GM12865 (cell line): Measurements from ENCODE around the gene EFNB2.

ENCODE experiments used
- DNase-seq: peaks from one replicate; pipeline ENCODE4 v3.0.0; 2010; ENCODE audit warnings: low read depth
- H3K4me3 ChIP-seq: 2 replicates; pipeline ENCODE4 v1.5.1; 2011; ENCODE audit warnings: mild to moderate bottlenecking, low read depth, low read length, control low read depth
- TF ChIP-seq, protein P1 (sequence below): IDR thresholded peaks from 2 replicates; pipeline ENCODE4 v1.5.1; 2011; ENCODE audit warnings: low read length, control low read depth, low read depth, inconsistent platforms; ENCODE audit not compliant: insufficient read depth; ENCODE audit errors: missing control alignments

Gene EFNB2

DNA sequence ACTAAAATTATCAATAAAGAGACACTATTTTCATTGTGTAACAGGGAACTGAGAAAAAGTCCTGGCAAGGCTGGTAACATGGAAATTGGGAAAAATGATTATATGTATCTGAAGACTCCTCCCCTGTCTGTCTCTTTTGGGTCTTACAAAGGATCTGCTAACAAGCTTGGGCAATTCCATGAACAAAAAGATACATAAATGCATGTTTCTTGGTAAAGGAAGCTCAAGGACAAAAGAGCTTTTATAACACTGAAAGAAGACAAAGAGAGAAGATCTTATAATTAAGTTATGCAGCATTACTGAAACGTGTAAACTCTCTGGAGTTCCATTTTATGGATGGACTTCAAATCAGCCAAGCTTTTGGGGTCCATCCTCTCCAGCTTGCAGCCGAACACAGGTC lies 29.2 kb downstream of the EFNB2 start:
- TF ChIP-seq, protein P1, sequence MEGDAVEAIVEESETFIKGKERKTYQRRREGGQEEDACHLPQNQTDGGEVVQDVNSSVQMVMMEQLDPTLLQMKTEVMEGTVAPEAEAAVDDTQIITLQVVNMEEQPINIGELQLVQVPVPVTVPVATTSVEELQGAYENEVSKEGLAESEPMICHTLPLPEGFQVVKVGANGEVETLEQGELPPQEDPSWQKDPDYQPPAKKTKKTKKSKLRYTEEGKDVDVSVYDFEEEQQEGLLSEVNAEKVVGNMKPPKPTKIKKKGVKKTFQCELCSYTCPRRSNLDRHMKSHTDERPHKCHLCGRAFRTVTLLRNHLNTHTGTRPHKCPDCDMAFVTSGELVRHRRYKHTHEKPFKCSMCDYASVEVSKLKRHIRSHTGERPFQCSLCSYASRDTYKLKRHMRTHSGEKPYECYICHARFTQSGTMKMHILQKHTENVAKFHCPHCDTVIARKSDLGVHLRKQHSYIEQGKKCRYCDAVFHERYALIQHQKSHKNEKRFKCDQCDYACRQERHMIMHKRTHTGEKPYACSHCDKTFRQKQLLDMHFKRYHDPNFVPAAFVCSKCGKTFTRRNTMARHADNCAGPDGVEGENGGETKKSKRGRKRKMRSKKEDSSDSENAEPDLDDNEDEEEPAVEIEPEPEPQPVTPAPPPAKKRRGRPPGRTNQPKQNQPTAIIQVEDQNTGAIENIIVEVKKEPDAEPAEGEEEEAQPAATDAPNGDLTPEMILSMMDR: no peak
- H3K4me3 ChIP-seq: no peak overlapping the region
- no peak for DNase-seq

DNA sequence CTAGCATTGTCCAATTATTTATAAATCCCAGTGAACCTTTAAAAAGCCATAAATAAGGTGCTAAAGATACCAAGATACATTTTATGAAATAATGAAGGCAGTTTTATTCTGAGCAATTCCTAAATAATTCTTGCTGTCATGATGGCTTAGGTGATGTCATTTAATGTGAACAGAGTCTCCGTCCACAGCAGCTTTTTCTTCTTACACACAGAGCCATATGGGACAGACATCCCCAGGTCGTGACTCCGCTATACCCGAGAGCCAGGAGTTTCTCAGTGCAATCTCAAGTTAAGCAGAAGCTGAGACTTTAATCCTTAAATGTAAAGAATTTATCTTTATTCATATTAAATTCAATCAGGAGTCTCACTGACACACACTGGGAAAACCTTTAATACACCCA lies 29.7 kb downstream of the EFNB2 start:
- no peak for DNase-seq
- TF ChIP-seq, protein P1: no peak
- no peak overlapping the region for H3K4me3 ChIP-seq

DNA sequence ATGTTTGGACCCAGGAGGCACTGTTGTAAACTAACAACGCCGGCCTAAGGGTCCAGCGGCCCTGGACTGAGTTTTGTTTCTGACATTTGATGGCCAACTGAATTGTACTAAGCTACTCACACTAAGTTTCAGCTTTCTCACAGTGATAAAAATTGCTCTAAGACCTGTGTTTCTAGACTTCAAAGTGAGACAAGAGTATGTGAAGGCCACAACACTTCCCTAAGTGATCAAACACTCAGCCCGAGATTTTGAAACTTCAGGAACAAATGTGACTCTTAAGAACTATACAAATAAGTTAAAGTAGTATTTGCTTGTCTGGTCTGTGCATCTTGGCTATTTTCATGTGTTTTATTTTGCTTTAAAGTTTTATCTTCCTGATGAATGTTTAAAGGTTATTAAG lies 30.2 kb downstream of the EFNB2 start:
- TF ChIP-seq, protein P1: no peak
- H3K4me3 ChIP-seq: no peak overlapping the region
- no peak for DNase-seq

DNA sequence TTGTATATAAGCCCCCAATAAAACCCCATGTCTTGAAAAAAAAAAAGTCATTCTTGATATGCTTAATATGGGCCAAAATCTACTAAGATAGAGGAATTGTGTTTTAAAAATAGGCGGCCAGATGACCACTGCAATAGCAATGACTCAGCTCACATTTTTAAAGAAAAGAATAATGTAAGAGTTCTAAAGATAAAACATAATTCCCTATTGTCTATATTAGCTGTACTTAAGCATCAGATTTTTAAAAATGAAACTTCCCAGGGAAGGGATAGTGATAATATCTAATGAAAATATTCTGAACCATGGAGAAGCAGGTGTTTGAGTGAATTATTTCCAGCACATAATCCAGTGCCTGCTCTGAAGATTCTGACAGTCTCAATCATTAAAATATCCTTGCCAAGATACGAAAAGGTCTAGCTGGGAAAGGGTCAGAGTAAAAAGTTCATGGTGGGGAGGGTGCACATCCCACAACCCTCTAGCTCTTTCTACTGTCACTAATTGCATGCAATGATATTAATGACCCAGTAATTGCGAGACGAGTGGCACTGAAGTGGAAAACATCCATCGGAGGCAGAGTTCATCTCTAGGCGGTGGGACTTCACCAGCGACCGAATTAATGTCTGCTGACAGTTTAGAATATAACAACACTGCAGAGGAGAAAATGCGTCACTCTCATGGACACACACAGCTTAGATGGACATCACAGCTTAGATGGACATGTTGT lies 31.6 kb downstream of the EFNB2 start:
- H3K4me3 ChIP-seq: no peak overlapping the region
- no peak for DNase-seq
- TF ChIP-seq, protein P1: no peak

DNA sequence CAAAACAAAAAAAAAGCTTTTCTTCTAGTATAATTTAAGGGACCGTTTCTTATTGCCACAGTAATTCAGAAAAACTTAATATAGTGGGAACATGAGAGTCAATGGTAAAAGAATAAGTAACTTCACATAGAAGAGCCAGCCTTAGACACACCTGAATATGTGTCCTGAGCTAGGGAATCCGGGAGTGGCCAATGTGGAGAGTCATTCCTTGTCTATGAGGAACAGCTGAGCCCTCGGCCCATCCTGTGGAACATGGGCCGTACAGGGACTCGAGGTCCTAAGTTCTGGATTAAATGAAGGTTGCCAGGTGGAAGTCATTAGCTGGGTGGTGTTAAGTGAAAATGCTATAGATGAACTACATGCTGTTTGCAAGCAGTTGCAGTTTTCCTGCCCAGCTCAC lies 32.2 kb downstream of the EFNB2 start:
- H3K4me3 ChIP-seq: no peak overlapping the region
- TF ChIP-seq, protein P1: no peak
- DNase-seq: no peak

DNA sequence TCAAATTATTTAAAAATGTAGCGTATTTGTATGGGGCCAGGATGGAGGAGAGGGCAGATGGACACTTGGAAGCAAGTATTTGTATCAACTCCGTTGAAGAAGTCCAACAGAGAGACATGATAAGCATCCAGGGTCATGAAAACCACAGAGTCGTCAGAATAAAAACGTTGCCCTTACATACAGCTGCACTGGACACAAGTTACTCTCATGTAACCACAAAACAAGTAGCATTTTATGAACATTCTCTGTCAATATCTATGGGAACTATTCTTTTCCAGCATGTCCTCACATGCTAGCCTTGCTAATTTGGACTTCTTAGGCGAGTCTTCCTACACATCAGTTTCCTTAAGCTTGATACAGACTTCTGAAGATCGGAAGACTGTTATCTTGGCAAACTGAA lies 35.0 kb downstream of the EFNB2 start:
- no peak for DNase-seq
- H3K4me3 ChIP-seq: no peak overlapping the region
- TF ChIP-seq, protein P1: no peak

DNA sequence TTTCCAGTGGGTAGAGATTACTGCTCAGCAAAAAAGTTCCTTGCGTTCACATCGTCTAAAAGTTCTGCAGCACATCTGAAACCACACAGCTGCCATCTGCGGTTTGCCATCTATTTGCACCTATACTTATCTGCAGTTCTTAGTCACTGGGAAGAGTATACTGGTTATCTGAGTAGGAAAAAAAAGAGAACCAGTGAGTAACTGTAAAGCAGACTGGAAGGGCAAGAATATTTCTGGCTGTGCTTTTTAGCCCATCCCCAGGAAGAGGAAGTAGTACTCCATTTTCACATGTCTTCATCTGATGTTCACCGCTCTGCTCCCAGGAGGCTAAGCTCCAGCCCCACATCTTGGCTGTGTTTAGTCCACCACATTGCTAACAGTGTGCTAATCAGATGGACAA lies 35.6 kb downstream of the EFNB2 start:
- H3K4me3 ChIP-seq: no peak overlapping the region
- TF ChIP-seq, protein P1: no peak
- DNase-seq: peak; percentile 18
